Activated CD8-positive, alpha-beta T cell treated with anti-CD3 and anti-CD28 coated beads, Interleukin-2, amount 10 ng/mL, durations not matched to agents 7 days and 5 days (primary cell): Measurements from ENCODE around the gene VASP. TPM values are rescaled to one million over a fixed set of nuclear protein-coding genes. Genes with fewer than 3 reads are reported as not detected.
A peak's percentile ranks its signal among the peaks of the same experiment; 100 is the strongest.

ENCODE experiments used
- ATAC-seq: fragments of 150-1000 bp; cut with Tn5 transposase; one replicate; pipeline ENCODE4 v1.10.0; 2021; ENCODE audit warnings: moderate library complexity
- CTCF ChIA-PET: fragments of 350-600 bp; sonication (Branson Sonifier 250); formaldehyde crosslinking; loops from one replicate; lab custom pipeline; 2021; ENCODE audit warnings: antibody characterized with exemption; lab: Charles Lee
- POLR2A ChIA-PET: fragments of 350-600 bp; sonication (Branson Sonifier 250); formaldehyde crosslinking; loops from one replicate; lab custom pipeline; 2021; ENCODE audit warnings: antibody characterized with exemption; lab: Charles Lee
- DNase-seq: peaks from one replicate; pipeline ENCODE4 v3.0.0-alpha.2; 2020
- H3K27ac Mint-ChIP-seq: one replicate; pipeline ENCODE4 v1.8.0; 2021; ENCODE audit warnings: mild to moderate bottlenecking, mixed read lengths
- H3K27me3 Mint-ChIP-seq: one replicate; pipeline ENCODE4 v1.8.0; 2021; ENCODE audit warnings: low read depth, mixed read lengths
- H3K36me3 Mint-ChIP-seq: one replicate; pipeline ENCODE4 v1.8.0; 2021; ENCODE audit warnings: low read depth, mixed read lengths
- H3K4me1 Mint-ChIP-seq: one replicate; pipeline ENCODE4 v1.8.0; 2021; ENCODE audit warnings: low read depth, mixed read lengths
- H3K4me3 Mint-ChIP-seq: one replicate; pipeline ENCODE4 v1.8.0; 2021; ENCODE audit warnings: mild to moderate bottlenecking, mixed read lengths
- H3K9me3 Mint-ChIP-seq: one replicate; pipeline ENCODE4 v1.8.0; 2022; ENCODE audit warnings: mixed read lengths; ENCODE audit not compliant: insufficient read depth
- total RNA-seq, 2 experiments: library from RNA; stranded (reverse); gene quantifications; one replicate each; pipeline ENCODE4 v1.2.3, GENCODE V29; 2021

VASP gene
- total RNA-seq, 2 experiments from 2014 or later = 215 to 222 TPM

DNA sequence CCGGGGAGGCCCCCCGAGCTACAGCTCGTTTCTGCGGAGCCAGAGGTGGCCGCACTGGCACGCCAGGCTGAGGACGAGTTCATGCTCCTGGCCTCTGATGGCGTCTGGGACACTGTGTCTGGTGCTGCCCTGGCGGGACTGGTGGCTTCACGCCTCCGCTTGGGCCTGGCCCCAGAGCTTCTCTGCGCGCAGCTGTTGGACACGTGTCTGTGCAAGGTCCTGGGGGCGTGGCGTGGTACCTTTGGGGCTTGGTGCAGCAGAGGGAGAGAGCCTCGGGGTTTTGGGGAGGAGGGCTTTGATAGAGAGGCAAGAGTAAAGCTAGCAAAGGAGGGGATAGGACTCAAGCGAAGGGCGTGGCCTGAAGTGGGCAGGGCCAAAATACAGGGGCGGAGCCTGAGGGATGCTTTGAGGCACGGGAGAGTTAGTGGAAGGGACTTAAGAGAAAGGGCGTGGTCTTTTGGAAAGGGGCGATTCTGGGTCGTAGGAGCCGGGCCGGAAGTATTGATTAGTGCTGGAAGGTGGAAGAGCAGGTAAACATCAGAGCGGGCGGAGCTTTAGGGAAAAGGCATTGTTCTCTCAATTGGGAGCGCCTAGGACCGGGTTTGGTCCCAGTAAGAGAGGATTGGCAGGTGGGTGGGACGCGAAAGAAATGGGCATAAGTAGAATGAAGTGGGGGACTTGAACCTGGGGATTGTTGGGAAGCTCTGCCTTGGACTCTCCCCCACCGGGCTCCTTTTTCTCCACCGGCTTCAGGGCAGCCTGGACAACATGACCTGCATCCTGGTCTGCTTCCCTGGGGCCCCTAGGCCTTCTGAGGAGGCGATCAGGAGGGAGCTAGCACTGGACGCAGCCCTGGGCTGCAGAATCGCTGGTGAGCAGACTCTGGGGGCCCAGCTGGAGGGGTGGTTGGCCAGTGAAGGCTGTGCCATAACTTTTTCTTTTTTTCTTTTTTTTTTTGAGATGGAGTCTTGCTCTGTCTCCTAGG lies 7.8 kb upstream of the VASP start:
- peak; percentile 25 for ATAC-seq
- CTCF ChIA-PET = interaction anchor here (0.7 to 6.6 kb wide), 8 partner anchors 8 to 143 kb away, joined by 3 to 83 read pairs (median 9); partner anchors contain the start of gene VASP
- DNase-seq = peak; percentile 79
- Mint-ChIP-seq H3K27me3 (peaks cover 15% of the 10 kb centered on the region), H3K4me1 (peaks cover 33% of the 10 kb centered on the region), H3K4me3 (peak overlapping the region; percentile 57), H3K9me3 (no peaks in the 10 kb centered on the region), H3K27ac (peak overlapping the region; percentile 56), H3K36me3 (peaks cover 9% of the 10 kb centered on the region)
- POLR2A ChIA-PET = no interaction called here

DNA sequence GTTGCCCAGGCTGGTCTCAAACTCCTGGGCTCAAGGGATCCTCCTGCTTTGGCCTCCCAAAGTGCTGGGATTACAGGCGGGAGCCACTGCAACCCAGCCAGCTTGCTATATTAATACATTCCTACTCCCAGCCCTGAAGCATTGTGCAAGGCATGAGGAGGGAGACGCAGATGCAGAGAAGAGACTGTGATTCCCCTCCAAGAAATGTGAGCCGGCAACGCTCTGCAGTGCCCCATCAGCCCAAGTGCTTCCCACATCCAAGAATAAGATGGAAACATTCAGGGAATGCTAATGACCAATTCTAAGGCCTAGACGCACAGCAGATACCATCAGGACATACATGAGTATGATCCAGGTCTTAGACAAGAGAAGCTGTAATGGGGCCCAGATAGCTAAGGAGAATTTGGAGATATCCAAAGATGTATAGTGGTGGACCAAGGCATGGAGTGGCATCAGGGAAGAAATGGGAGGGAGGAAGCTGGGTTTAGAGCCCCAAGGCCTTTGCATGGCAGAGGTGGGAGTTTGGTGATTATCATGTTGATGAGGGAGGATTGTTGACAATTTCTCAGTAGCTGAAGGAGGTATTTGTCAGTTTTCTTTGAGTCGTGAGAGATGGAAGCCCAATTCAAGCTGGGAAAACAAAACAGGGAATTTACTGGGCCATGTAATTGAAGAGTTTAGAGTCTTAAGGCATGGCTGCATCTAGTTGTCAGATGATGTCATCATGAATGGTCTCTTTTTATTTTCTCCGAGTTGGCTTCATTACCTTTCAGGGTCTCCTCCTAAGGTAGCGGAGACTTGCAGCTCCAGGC lies 6.2 kb upstream of the VASP start:
- DNase-seq = no peak
- Mint-ChIP-seq H3K9me3 (no peaks in the 10 kb centered on the region), H3K4me3 (no peak overlapping the region), H3K27ac (no peak overlapping the region), H3K36me3 (peaks cover 11% of the 10 kb centered on the region), H3K27me3 (peaks cover 5% of the 10 kb centered on the region), H3K4me1 (peaks cover 41% of the 10 kb centered on the region)
- no peak for ATAC-seq
- ChIA-PET POLR2A (no interaction called here), CTCF (interaction anchor here (0.8 kb wide), 1 partner anchor 62 kb away, joined by 3 read pairs; no protein-coding TSS in a partner anchor)

DNA sequence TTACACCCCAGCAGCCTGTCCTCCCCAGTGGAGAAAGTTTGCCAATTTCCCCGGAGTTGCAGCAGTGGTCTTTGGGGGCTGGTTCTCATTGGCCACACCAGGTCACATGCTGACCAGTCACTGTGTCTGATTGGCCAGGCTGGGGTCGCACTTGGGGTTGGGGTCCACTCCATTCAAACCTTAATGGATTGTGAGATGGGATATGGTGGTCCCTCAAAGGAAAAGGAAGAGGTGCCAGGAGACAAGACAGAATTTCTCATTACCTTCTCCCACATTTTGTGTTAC lies 5.6 kb upstream of the VASP start:
- DNase-seq = no peak
- no peak overlapping the region for H3K27ac Mint-ChIP-seq
- POLR2A ChIA-PET = no interaction called here
- peaks cover 3% of the 10 kb centered on the region for H3K27me3 Mint-ChIP-seq
- no peak overlapping the region for H3K4me3 Mint-ChIP-seq
- peaks cover 43% of the 10 kb centered on the region for H3K4me1 Mint-ChIP-seq
- no peaks in the 10 kb centered on the region for H3K9me3 Mint-ChIP-seq
- H3K36me3 Mint-ChIP-seq = peaks cover 11% of the 10 kb centered on the region
- CTCF ChIA-PET = interaction anchor here (0.8 kb wide), 1 partner anchor 62 kb away, joined by 3 read pairs; no protein-coding TSS in a partner anchor
- ATAC-seq = no peak

DNA sequence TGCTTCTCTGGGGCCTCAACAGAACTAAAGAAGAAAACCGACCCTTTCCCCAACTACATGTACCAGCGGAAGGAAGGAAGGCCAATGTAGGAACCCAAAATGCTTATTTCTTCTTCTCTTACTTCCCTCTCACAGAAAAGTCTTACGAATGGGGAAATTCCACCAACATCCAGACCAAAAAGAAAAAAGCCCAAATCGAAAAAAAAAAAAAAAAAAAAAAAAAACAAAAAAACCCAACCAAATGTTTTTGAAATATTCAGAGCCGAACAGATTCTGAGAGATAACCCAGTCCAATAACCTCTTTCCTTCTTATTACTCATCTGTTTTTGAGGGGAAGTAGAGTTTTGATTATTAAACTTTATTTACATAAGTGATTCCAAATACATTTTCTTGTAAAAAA lies 5.2 kb upstream of the VASP start:
- Mint-ChIP-seq H3K9me3 (no peaks in the 10 kb centered on the region), H3K4me3 (no peak overlapping the region), H3K36me3 (peaks cover 11% of the 10 kb centered on the region), H3K27ac (no peak overlapping the region), H3K4me1 (peaks cover 41% of the 10 kb centered on the region), H3K27me3 (peaks cover 3% of the 10 kb centered on the region)
- POLR2A ChIA-PET = no interaction called here
- no peak for DNase-seq
- no peak for ATAC-seq
- CTCF ChIA-PET = no interaction called here

DNA sequence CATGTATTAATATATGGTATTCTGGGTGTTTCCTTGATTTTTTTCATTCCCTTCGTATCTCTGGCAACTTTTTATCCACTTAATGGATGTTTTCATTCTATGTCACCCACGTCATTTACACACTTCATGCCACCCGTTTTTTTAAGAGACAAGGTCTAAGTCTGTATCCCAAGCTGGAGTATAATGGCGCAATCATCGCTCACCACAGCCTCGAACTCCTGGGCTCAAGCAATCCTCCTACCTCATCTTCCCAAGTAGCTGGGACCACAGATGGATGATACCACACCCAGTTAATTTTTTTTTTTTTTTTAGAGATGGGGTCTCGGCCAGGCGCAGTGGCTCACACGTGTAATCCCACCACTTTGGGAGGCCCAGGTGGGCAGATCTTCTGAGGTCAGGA lies 3.4 kb upstream of the VASP start:
- POLR2A ChIA-PET = no interaction called here
- no peak for ATAC-seq
- H3K36me3 Mint-ChIP-seq = peaks cover 14% of the 10 kb centered on the region
- no peak overlapping the region for H3K4me3 Mint-ChIP-seq
- no peak for DNase-seq
- peaks cover 28% of the 10 kb centered on the region for H3K4me1 Mint-ChIP-seq
- H3K27ac Mint-ChIP-seq = no peak overlapping the region
- no peaks in the 10 kb centered on the region for H3K9me3 Mint-ChIP-seq
- CTCF ChIA-PET = interaction anchor here (2.4 to 3.2 kb wide), 3 partner anchors 26 to 139 kb away, joined by 8 to 15 read pairs (median 13); no protein-coding TSS in a partner anchor
- H3K27me3 Mint-ChIP-seq = peaks cover 3% of the 10 kb centered on the region

DNA sequence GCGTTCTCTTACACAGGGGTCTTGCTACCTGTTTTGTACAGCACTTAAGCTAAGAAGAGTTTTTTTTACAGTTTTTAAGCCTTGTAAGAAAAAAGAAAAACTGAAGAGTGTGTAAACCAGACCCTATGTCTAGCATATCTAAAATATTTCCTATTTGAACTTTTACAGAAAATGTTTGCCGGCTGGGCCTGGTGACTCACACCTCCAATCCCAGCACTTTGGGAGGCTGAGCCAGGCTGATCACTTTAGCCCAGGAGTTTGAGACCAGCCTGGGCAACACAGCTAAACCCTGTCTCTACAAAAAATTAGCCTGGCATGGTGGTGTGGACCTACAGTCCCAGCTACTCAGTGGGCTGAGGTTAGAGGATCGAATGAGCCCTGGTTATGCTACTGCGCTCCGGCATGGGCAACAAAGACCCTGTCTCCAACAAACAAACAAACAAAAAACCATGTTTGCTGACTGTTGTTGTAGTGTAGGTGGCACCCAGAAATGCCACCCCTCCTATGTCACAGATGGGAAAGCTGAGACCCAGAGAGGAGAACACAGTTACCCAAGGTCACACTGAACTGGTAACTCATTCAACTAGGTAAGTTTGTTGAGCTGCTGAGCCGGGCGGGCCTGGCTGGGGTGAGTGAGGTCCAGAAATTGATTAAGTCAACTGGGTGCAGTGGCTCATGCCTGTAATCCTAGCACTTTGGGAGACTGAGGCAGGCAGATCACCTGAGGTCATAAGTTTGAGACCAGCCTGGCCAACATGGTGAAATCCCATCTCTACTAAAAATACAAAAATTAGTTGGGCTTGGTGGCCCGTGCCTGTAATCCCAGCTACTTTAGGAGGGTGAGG lies 1.9 kb upstream of the VASP start:
- no peak for ATAC-seq
- Mint-ChIP-seq H3K27ac (peak overlapping the region; percentile 83), H3K4me3 (peak overlapping the region; percentile 88), H3K4me1 (peaks cover 31% of the 10 kb centered on the region), H3K36me3 (peaks cover 22% of the 10 kb centered on the region), H3K27me3 (no peaks in the 10 kb centered on the region), H3K9me3 (no peaks in the 10 kb centered on the region)
- ChIA-PET POLR2A (no interaction called here), CTCF (interaction anchor here (0.7 to 3.2 kb wide), 8 partner anchors 10 to 137 kb away, joined by 3 to 15 read pairs (median 10); partner anchors contain the start of gene RTN2)
- no peak for DNase-seq

DNA sequence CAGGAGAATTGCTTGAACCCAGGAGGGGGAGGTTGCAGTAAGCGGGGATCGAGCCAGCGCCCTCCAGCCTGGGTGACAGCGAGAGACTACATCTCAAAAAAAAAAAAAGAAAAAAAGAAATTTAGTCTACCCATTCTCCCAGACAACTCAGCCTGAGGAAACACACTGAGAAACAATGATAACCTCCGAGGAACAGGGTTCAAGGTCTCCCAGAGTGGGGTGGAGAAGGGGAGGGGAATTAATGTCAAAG lies 1.4 kb upstream of the VASP start:
- POLR2A ChIA-PET = no interaction called here

DNA sequence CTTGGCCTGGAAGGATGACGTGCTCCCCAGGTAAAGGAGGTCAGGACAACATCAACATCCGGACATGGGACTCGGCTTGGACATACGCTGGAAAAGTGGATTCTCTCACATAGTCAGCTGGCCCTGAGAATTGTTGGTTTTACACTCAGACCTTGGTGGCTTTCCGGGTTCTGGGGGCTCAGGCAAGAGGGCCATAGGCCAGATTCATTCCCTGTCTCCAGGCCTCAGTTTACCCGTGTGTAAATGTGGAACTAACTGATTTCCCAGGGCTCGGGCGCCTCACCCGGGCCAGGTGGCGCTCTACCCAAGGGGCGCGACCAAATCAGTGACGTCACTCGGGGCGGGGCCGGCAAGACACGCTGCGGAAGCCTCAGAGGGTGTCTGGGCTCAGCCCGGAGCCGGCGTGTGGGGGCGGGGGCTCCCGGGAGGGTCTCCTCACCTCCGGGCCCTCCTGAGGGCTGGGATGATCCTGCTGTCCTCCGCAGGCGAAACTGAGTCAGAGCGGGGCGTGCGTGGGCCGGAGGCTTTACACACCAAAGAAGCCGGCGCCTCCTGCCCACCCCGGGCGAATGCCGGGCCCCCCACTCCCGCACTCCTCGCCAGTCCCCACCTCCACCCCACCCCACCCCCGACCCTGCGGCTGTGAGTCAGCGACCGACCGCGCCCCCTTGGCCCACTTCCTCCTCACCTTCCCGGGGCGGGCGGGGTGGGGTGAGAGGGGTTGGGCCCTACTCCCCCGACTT lies 862 bp upstream of the VASP start:
- ATAC-seq (peak; percentile 74), DNase-seq (peak; percentile 98)
- H3K9me3 Mint-ChIP-seq = no peaks in the 10 kb centered on the region
- ChIA-PET POLR2A (no interaction called here), CTCF (interaction anchor here (1.8 to 3.2 kb wide), 6 partner anchors 11 to 136 kb away, joined by 8 to 15 read pairs (median 14); partner anchors contain the start of gene RTN2)
- no peaks in the 10 kb centered on the region for H3K27me3 Mint-ChIP-seq
- peak overlapping the region; percentile 98 for H3K27ac Mint-ChIP-seq
- peak overlapping the region; percentile 88 for H3K4me3 Mint-ChIP-seq
- H3K4me1 Mint-ChIP-seq = peaks cover 42% of the 10 kb centered on the region
- H3K36me3 Mint-ChIP-seq = peaks cover 29% of the 10 kb centered on the region

More for the DNA sequence above, 1.4 kb upstream of the VASP start:
- CTCF ChIA-PET = interaction anchor here (1.8 to 3.2 kb wide), 6 partner anchors 10 to 137 kb away, joined by 8 to 15 read pairs (median 14); partner anchors contain the start of gene RTN2
- no peaks in the 10 kb centered on the region for H3K9me3 Mint-ChIP-seq
- DNase-seq = no peak
- peak overlapping the region; percentile 83 for H3K27ac Mint-ChIP-seq
- peaks cover 27% of the 10 kb centered on the region for H3K36me3 Mint-ChIP-seq
- no peaks in the 10 kb centered on the region for H3K27me3 Mint-ChIP-seq
- no peak for ATAC-seq
- H3K4me3 Mint-ChIP-seq = peak overlapping the region; percentile 88
- peaks cover 37% of the 10 kb centered on the region for H3K4me1 Mint-ChIP-seq

DNA sequence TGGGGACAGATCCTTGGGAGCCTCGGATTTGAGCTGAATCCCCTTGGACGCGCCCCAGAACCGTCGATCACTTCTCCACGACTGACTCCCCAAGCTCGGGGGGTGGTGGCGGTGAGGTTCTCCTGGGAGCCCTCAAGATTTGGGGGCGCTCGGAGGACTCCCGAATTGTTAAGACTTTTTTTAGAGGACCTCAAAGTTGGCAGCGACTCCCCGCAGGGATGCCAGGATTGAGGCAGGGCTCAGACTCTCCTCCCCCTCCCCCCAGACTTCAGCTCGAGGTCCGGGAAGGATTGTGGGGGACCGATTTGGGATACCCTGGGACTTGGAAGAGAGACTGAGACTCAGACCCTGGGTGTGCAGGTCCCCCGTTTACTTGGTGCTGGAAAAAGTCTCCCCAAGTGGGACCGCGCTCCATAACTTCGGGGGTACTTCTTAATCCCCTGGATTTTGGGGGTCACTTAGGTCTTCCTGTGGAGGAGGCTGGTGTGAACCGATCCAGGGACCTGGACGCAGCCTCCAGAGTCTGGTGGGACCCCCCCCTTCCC lies 665 bp downstream of the VASP start:
- Mint-ChIP-seq H3K27ac (peak overlapping the region; percentile 67), H3K36me3 (peaks cover 37% of the 10 kb centered on the region), H3K27me3 (no peaks in the 10 kb centered on the region), H3K4me1 (peaks cover 56% of the 10 kb centered on the region), H3K9me3 (no peaks in the 10 kb centered on the region), H3K4me3 (peak overlapping the region; percentile 87)
- DNase-seq (no peak), ATAC-seq (no peak)
- ChIA-PET POLR2A (interaction anchor here (1.3 kb wide), 1 partner anchor 134 kb away, joined by 10 read pairs; no protein-coding TSS in a partner anchor), CTCF (interaction anchor here (0.7 to 1.6 kb wide), 7 partner anchors 9 to 209 kb away, joined by 3 to 6 read pairs (median 3); no protein-coding TSS in a partner anchor)

DNA sequence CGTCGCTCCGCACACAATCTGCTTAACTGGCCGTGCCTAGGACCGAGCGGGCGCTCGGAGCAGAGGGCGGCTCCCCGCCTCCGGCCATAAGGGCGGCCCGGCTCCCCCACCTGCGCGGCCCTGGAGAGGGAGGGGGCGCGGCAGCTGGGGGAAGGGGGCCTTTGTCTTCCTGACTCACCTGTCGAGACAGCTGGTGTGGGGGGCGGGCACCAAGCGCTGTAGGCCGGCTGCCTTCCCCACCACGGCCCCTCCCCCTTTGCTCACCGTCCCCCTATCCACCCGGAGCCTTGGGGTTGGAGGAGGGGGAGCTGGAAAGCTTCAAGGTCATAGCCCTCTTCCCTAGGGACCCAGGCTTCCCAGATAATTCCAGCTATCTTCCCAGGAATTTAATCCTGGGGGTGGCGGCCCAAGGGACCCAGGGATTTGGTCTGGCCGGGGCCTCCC lies 1.2 kb downstream of the VASP start:
- peaks cover 40% of the 10 kb centered on the region for H3K36me3 Mint-ChIP-seq
- no peaks in the 10 kb centered on the region for H3K27me3 Mint-ChIP-seq
- ChIA-PET POLR2A (interaction anchor here (1.3 kb wide), 1 partner anchor 133 kb away, joined by 10 read pairs; no protein-coding TSS in a partner anchor), CTCF (interaction anchor here (0.7 to 1.6 kb wide), 7 partner anchors 9 to 208 kb away, joined by 3 to 6 read pairs (median 3); no protein-coding TSS in a partner anchor)
- DNase-seq = peak; percentile 62
- peak overlapping the region; percentile 82 for H3K27ac Mint-ChIP-seq
- ATAC-seq = peak; percentile 1
- no peaks in the 10 kb centered on the region for H3K9me3 Mint-ChIP-seq
- peak overlapping the region; percentile 87 for H3K4me3 Mint-ChIP-seq
- H3K4me1 Mint-ChIP-seq = peaks cover 58% of the 10 kb centered on the region
